HepG2 (cell line): ENCODE measurements around the gene SLC6A9. TPM values are rescaled to one million over a fixed set of nuclear protein-coding genes. Genes with fewer than 3 reads are reported as not detected.

ENCODE experiments used
- ATAC-seq: fragments of 200-7000 bp; cut with Tn5 transposase; 3 replicates; pipeline ENCODE4 v1.9.1; 2020; ENCODE audit warnings: mild to moderate bottlenecking, moderate library complexity
- BruUV-seq: library from RNA; stranded (reverse); fragments of 400-500 nt; replicated peaks from 2 replicates; lab custom pipeline; 2021; lab: Mats Ljungman, UMichigan
- CTCF ChIA-PET: fragments of 300-600 bp; formaldehyde crosslinking; extraction: SDS; loops from one replicate; lab custom pipeline; 2021; ENCODE audit warnings: low total read pairs, inconsistent platforms, low intra/inter-chr PET ratio; lab: Yijun Ruan, JAX
- POLR2A ChIA-PET: fragments of 350-600 bp; sonication (Branson Sonifier 250); formaldehyde crosslinking; loops from one replicate; lab custom pipeline; 2020; ENCODE audit warnings: antibody characterized with exemption, inconsistent platforms; lab: Yijun Ruan, JAX
- DNase-seq: peaks from one replicate; pipeline ENCODE4 v3.0.0-alpha.2; 2015; ENCODE audit warnings: low spot score
- FAIRE-seq: peaks from 3 replicates; lab custom pipeline; 2011; peaks lifted over from hg19 to GRCh38; lab: Jason Lieb, UNC
- H2AFZ ChIP-seq: one replicate; pipeline ENCODE4 v1.6.1; 2011; ENCODE audit warnings: low read length, inconsistent platforms
- H3K27ac ChIP-seq: fragments of 300-600 bp; 3 replicates; pipeline ENCODE4 v1.8.0; 2011; ENCODE audit warnings: mixed run types, mild to moderate bottlenecking, mixed read lengths, low read length, inconsistent platforms; ENCODE audit not compliant: insufficient read depth; ENCODE audit errors: extremely low read length
- H3K27me3 ChIP-seq, 2 experiments: fragments of 200-600 bp in 1 of 2; 2 replicates in 1 of 2; 3 replicates in 1 of 2; pipeline versions ENCODE4 v1.6.0 to v1.8.0; 2011; ENCODE audit warnings: low read length in 2 of 2, mild to moderate bottlenecking in 2 of 2, moderate library complexity in 2 of 2, inconsistent platforms in 1 of 2; ENCODE audit not compliant: insufficient read depth in 2 of 2, control insufficient read depth in 1 of 2
- H3K36me3 ChIP-seq, 2 experiments: fragments of 200-600 bp in 1 of 2; replicated peaks in 1 of 2; 2 replicates in 1 of 2; 3 replicates in 1 of 2; pipeline versions ENCODE4 v1.5.1 to v1.8.0; 2011; ENCODE audit warnings: low read length in 2 of 2, inconsistent platforms in 1 of 2; ENCODE audit not compliant: insufficient read depth in 2 of 2, control insufficient read depth in 1 of 2
- H3K4me1 ChIP-seq: 2 replicates; pipeline ENCODE4 v1.5.1; 2012; ENCODE audit warnings: low read length, inconsistent platforms; ENCODE audit not compliant: insufficient read depth
- H3K4me2 ChIP-seq: 2 replicates; pipeline ENCODE4 v1.6.0; 2011; ENCODE audit warnings: low read depth, low read length, inconsistent platforms
- H3K4me3 ChIP-seq, 3 experiments: fragments of 200-600 bp in 1 of 3; sonication (generic), shearing (Covaris generic) in 1 of 3; replicated peaks in 1 of 3; 2 replicates each; pipeline ENCODE4 v1.5.1; 2011 to 2016; ENCODE audit warnings: low read length in 3 of 3, inconsistent platforms in 2 of 3, low read depth in 2 of 3, mild to moderate bottlenecking in 2 of 3, control low read depth in 1 of 3, mixed read lengths in 1 of 3; ENCODE audit not compliant: insufficient read depth in 1 of 3
- H3K79me2 ChIP-seq: one replicate; pipeline ENCODE4 v1.6.1; 2011; ENCODE audit warnings: low read length, inconsistent platforms; ENCODE audit not compliant: insufficient read depth
- H3K9ac ChIP-seq: 2 replicates; pipeline ENCODE4 v1.6.0; 2011; ENCODE audit warnings: mild to moderate bottlenecking, low read depth, low read length, inconsistent platforms; ENCODE audit not compliant: insufficient read depth
- H3K9me3 ChIP-seq: 2 replicates; pipeline ENCODE4 v1.5.1; 2012; ENCODE audit warnings: mild to moderate bottlenecking, low read length
- H4K20me1 ChIP-seq: 2 replicates; pipeline ENCODE4 v1.6.0; 2011; ENCODE audit warnings: inconsistent platforms, mild to moderate bottlenecking, low read length, moderate library complexity; ENCODE audit not compliant: insufficient read depth
- BHLHE40 ChIP-seq: IDR thresholded peaks from 2 replicates; pipeline ENCODE4 v1.6.1; 2011; ENCODE audit warnings: low read length, improper control_type of control experiment
- GATAD1 ChIP-seq: IDR thresholded peaks from 2 replicates; pipeline ENCODE4 v1.6.1; 2016; ENCODE audit warnings: missing genetic modification reagents, missing compliant biosample characterization
- HNF4A ChIP-seq: sonication (generic); formaldehyde crosslinking; IDR thresholded peaks from 2 replicates; pipeline ENCODE4 v1.4.0; 2020; ENCODE audit warnings: missing genetic modification reagents
- IKZF1 ChIP-seq: fragments of 450-650 bp; IDR thresholded peaks from 2 replicates; pipeline ENCODE4 v1.7.1; 2016
- KAT8 ChIP-seq: IDR thresholded peaks from 2 replicates; pipeline ENCODE4 v1.6.1; 2016; ENCODE audit warnings: missing genetic modification reagents, missing compliant biosample characterization
- MXD4 ChIP-seq: IDR thresholded peaks from 2 replicates; pipeline ENCODE4 v1.6.1; 2016; ENCODE audit warnings: mild to moderate bottlenecking, missing biosample characterization, missing genetic modification reagents
- NFE2L2 ChIP-seq: fragments of 150-350 bp; IDR thresholded peaks from 2 replicates; pipeline ENCODE4 v1.6.1; 2014; ENCODE audit warnings: low read length
- PHF8 ChIP-seq: sonication (generic); formaldehyde crosslinking; IDR thresholded peaks from 2 replicates; pipeline ENCODE4 v1.5.0; 2020; ENCODE audit warnings: missing genetic modification reagents
- PTBP1 ChIP-seq: fragments of 200-400 bp; formaldehyde crosslinking; IDR thresholded peaks from 2 replicates; pipeline ENCODE4 v1.6.1; 2018; ENCODE audit warnings: low read length, low read depth; ENCODE audit not compliant: poor library complexity, severe bottlenecking
- RFX3 ChIP-seq: IDR thresholded peaks from 2 replicates; pipeline ENCODE4 v1.6.1; 2016; ENCODE audit warnings: missing biosample characterization, missing genetic modification reagents
- RFXAP ChIP-seq: sonication (generic); formaldehyde crosslinking; IDR thresholded peaks from 2 replicates; pipeline ENCODE4 v1.4.0; 2020; ENCODE audit warnings: missing genetic modification reagents, borderline replicate concordance
- ZNF136 ChIP-seq: sonication (generic); formaldehyde crosslinking; IDR thresholded peaks from 2 replicates; pipeline ENCODE4 v1.8.1; 2022; ENCODE audit warnings: low read depth, mild to moderate bottlenecking, moderate library complexity, missing genetic modification reagents
- ZNF501 ChIP-seq: sonication (generic); formaldehyde crosslinking; IDR thresholded peaks from 2 replicates; pipeline ENCODE4 v1.5.1; 2020; ENCODE audit warnings: mild to moderate bottlenecking, moderate library complexity, missing genetic modification reagents
- ZNF589 ChIP-seq: sonication (generic); formaldehyde crosslinking; conservative IDR thresholded peaks from 2 replicates; pipeline ENCODE4 v1.8.0; 2022; ENCODE audit warnings: mild to moderate bottlenecking, moderate library complexity, missing genetic modification reagents
- ZNF614 ChIP-seq: IDR thresholded peaks from 2 replicates; pipeline ENCODE4 v1.6.1; 2018; ENCODE audit warnings: missing biosample characterization, missing genetic modification reagents, inconsistent platforms, borderline replicate concordance
- ZNF749 ChIP-seq: sonication (generic); formaldehyde crosslinking; IDR thresholded peaks from 2 replicates; pipeline ENCODE4 v1.8.0; 2022; ENCODE audit warnings: mild to moderate bottlenecking, missing genetic modification reagents, moderate library complexity, borderline replicate concordance
- WGBS: methylation state at CpG from one replicate; pipeline ENCODE4 v1.1.6; 2017; ENCODE audit warnings: low lambda C conversion rate; 5-methylcytosine and 5-hydroxymethylcytosine counted together
- in situ Hi-C: cut with HindIII; loops from 2 replicates; pipeline ENCODE4 v1.10.0; 2017; ENCODE audit warnings: low pct_unique_long_range_greater_than_20kb; ENCODE audit not compliant: extremely low pct_ligation_motif_present
- intact Hi-C: fragments of 100-400 bp; cut with micrococcal nuclease; formaldehyde crosslinking; loops from one replicate; pipeline ENCODE4 v1.10.0; 2022; ENCODE audit not compliant: unreplicated experiment
- polyA plus RNA-seq, 8 experiments: library from polyadenylated mRNA; depleted of rRNA in 3 of 8; stranded (reverse) in 7 of 8; unstranded in 1 of 8; fragments of >200 nt; fragmentation: Illumina TruSeq in 4 of 8; extraction: Trizol in 4 of 8; gene quantifications; 2 replicates each; pipeline versions ENCODE4 v1.2.1 to v1.2.3, GENCODE V29; 2011 to 2016; ENCODE audit warnings: low read depth in 4 of 8, missing spikeins in 1 of 8, mixed read lengths in 1 of 8; ENCODE audit not compliant: insufficient read depth in 1 of 8
- total RNA-seq, 5 experiments: library from RNA; depleted of rRNA; stranded (reverse); fragments of >200 nt; fragmentation: Illumina TruSeq; extraction: Trizol; gene quantifications; 2 replicates each; pipeline ENCODE4 v1.2.3, GENCODE V29; 2016; ENCODE audit warnings: low read depth in 1 of 5
- TF ChIP-seq, protein P1 (sequence below): sonication (generic); formaldehyde crosslinking; IDR thresholded peaks from 2 replicates; pipeline ENCODE4 v1.4.0; 2020; ENCODE audit warnings: missing genetic modification reagents
- TF ChIP-seq, protein P2 (sequence below), 2 experiments: sonication (generic) in 1 of 2; formaldehyde crosslinking in 1 of 2; IDR thresholded peaks; 2 replicates each; pipeline versions ENCODE4 v1.5.1 to v1.6.1; 2011 to 2020; ENCODE audit warnings: borderline replicate concordance in 1 of 2, low read depth in 1 of 2, low read length in 1 of 2, mild to moderate bottlenecking in 1 of 2, missing genetic modification reagents in 1 of 2, moderate library complexity in 1 of 2
- TF ChIP-seq, protein P3 (sequence below): sonication (generic); formaldehyde crosslinking; IDR thresholded peaks from 2 replicates; pipeline ENCODE4 v1.4.0; 2020; ENCODE audit warnings: mild to moderate bottlenecking, missing genetic modification reagents

Gene SLC6A9
- total and polyA plus RNA-seq, 2 of the 13 experiments (the other 11 are each of a cell fraction or from before 2014, with no cell fraction given): 8.5 to 9.9 TPM

DNA sequence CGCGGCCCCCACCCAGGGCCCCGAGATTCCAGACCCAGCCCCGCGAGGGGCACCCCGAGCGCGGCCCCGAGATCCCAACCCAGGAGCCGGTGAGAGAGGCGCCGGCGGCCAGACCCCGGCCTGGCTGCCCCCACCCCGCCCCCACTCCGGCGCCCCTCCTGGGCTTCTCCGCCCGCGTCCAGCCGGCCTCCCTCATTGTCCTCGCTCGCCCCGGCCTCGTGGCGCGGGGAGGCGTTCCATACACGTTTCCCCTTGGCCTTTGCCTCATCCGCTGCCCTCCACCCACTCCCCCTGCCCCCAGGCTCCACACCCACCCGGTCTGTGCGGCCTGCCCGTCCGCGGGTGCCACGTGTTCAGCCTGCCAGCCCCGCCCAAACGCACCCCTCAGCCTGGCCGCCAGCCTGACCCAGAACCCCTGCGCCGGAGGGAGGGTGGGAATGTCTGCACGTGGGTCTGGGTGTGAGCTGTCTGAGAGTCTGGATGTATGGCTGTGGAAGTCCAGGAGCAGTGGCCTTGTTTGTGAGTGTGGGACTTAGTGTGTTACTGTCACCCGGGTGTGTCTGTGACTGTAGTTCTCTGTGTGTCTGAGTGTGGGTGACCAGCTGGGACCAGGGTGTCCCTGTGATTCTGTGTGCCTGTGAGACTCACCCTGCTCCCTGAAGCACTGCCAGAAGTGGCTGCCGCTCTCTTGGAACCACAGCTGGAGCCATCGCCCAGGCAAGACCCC is 51.6 kb downstream of the SLC6A9 start (continued):
- TF ChIP-seq GATAD1 (CRISPR knock-in tag): no peak
- peak; percentile 89; the same call in 1 of the 2 replicates for TF ChIP-seq MXD4 (CRISPR knock-in tag)
- TF ChIP-seq RFXAP (CRISPR knock-in tag): no peak
- TF ChIP-seq PTBP1: no peak
- TF ChIP-seq, protein P1, sequence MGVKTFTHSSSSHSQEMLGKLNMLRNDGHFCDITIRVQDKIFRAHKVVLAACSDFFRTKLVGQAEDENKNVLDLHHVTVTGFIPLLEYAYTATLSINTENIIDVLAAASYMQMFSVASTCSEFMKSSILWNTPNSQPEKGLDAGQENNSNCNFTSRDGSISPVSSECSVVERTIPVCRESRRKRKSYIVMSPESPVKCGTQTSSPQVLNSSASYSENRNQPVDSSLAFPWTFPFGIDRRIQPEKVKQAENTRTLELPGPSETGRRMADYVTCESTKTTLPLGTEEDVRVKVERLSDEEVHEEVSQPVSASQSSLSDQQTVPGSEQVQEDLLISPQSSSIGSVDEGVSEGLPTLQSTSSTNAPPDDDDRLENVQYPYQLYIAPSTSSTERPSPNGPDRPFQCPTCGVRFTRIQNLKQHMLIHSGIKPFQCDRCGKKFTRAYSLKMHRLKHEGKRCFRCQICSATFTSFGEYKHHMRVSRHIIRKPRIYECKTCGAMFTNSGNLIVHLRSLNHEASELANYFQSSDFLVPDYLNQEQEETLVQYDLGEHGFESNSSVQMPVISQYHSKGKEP (CRISPR knock-in tag): no peak
- TF ChIP-seq ZNF501 (CRISPR knock-in tag): no peak
- TF ChIP-seq IKZF1: no peak
- TF ChIP-seq BHLHE40: no peak
- TF ChIP-seq HNF4A (CRISPR knock-in tag): no peak; the same call in 1 of the 2 replicates
- TF ChIP-seq ZNF614 (CRISPR knock-in tag): no peak

DNA sequence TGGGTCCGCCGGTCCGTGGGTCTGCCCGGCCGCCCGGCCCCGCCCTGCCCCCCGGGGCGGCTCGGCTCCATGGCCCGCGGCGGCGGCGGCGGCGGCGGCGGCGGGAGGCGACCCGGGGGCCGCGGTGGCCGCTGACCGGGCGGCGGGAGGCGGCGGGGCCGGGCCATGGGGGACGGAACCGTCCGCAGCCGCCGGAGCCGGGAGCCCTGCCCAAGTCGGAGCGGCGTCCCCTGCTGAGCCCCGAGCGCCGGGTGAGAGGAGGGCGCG is 52.1 kb downstream of the SLC6A9 start:
- Histone ChIP-seq H4K20me1 (peaks cover 4% of the 10 kb centered on the region; the same call in 1 of the 2 replicates), H3K79me2 (peaks cover 55% of the 10 kb centered on the region), H2AFZ (no peak overlapping the region), H3K4me3 (peak overlapping the region; percentile 62 to 87 (median 84); a peak in 5 of 6 replicates), H3K9ac (peak overlapping the region; percentile 76), H3K27me3 (no peaks in the 10 kb centered on the region), H3K4me1 (peaks cover 71% of the 10 kb centered on the region), H3K9me3 (no peaks in the 10 kb centered on the region), H3K4me2 (peak overlapping the region; percentile 91; the same call in 1 of the 2 replicates), H3K36me3 (peaks cover 12 to 34% of the 10 kb centered on the region in 2 experiments), H3K27ac (peak overlapping the region; percentile 83)
- BruUV-seq: no TSS peak
- in situ Hi-C loops: no loop called here
- ChIA-PET CTCF (no interaction called here), POLR2A (interaction anchor here (1.3 to 1.8 kb wide), 2 partner anchors 9 to 52 kb away, joined by 8 to 9 read pairs; partner anchors contain the start of genes DPH2 and SLC6A9)
- no CpG with 5 or more reads among the region's 45 CpGs for WGBS
- ATAC-seq (no peak), DNase-seq (no peak), FAIRE-seq (no peak)
- intact Hi-C loops: no loop called here
- no peak for TF ChIP-seq ZNF749 (CRISPR knock-in tag)
- TF ChIP-seq PHF8 (CRISPR knock-in tag): peak; percentile 13; the same call in 1 of the 2 replicates
- no peak for TF ChIP-seq NFE2L2
- TF ChIP-seq, protein P2, sequence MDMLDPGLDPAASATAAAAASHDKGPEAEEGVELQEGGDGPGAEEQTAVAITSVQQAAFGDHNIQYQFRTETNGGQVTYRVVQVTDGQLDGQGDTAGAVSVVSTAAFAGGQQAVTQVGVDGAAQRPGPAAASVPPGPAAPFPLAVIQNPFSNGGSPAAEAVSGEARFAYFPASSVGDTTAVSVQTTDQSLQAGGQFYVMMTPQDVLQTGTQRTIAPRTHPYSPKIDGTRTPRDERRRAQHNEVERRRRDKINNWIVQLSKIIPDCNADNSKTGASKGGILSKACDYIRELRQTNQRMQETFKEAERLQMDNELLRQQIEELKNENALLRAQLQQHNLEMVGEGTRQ (IDR thresholded peaks at IDR 0.05; ENCODE audit: low read depth, low read length): no peak
- TF ChIP-seq, protein P2 (CRISPR knock-in tag; IDR thresholded peaks at IDR 0.05; ENCODE audit: borderline replicate concordance): no peak
- TF ChIP-seq RFX3 (CRISPR knock-in tag): no peak
- TF ChIP-seq KAT8 (CRISPR knock-in tag): no peak
- TF ChIP-seq ZNF589 (CRISPR knock-in tag): no peak
- TF ChIP-seq ZNF136 (CRISPR knock-in tag): no peak
- TF ChIP-seq, protein P3, sequence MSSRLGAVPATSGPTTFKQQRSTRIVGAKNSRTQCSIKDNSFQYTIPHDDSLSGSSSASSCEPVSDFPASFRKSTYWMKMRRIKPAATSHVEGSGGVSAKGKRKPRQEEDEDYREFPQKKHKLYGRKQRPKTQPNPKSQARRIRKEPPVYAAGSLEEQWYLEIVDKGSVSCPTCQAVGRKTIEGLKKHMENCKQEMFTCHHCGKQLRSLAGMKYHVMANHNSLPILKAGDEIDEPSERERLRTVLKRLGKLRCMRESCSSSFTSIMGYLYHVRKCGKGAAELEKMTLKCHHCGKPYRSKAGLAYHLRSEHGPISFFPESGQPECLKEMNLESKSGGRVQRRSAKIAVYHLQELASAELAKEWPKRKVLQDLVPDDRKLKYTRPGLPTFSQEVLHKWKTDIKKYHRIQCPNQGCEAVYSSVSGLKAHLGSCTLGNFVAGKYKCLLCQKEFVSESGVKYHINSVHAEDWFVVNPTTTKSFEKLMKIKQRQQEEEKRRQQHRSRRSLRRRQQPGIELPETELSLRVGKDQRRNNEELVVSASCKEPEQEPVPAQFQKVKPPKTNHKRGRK (CRISPR knock-in tag): no peak
